GM21367 (cell line): ENCODE data around the gene TAB3.

ENCODE experiments used
- ATAC-seq: cut with Tn5 transposase; IDR thresholded peaks from one replicate; pipeline ENCODE4 v1.9.1; 2021; ENCODE audit not compliant: unreplicated experiment

The TAB3 gene

DNA sequence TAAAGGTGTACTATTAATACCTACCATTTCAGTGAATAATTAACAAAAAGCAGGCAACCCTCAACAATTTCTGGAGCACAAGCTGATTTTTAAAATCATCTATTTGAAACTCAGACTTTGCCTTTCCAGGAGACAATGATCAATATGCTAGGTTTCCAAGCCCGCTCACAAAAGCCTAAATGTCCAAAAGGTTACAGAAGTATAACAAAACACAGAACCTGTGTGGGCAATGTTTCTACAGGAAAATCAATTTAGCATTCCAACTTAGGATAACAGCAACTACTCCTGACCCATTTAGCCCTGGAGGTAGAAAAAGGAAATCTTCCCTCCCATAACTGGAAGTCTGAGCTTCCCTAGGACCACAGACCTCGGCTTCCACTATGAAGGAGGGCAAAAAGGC lies 3.9 kb downstream of the TAB3 start:
- no peak for ATAC-seq

DNA sequence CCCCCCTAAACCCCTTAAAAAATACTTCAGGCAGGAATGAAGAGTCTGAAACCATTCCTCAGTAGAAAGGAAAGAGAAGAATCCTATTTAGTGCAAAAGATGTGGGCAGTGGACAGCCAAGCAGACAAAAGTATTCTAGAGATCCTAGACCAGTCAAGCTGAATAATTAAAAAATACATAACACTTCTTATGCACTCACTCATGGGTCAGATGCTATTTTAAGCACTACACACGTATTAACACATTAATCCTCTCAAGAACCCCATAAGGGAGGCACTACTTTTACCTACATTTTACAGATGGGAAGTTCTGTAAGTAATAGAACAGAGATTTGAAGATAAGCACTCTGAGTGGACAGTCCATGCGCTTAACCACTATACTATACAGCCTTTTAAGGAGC lies 5.9 kb downstream of the TAB3 start:
- no peak for ATAC-seq

DNA sequence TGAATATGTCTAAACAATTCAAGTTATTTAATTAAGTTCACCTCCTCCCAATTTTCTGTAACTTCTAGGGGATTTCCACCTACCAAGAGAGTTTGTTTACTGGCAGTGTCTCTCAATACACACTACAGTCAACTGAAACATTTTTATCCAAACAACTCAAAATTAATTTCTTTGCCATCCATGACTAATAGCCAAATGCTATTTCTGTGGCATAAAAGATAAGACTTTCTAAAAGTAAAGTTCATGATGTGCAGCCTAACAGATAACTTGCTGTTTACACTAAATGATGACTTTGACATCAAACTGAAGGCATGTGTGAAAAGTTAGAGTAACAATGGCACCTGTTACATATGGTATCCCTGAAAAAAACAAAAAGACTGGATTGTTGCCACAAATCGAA lies 7.3 kb downstream of the TAB3 start:
- ATAC-seq, result no peak

DNA sequence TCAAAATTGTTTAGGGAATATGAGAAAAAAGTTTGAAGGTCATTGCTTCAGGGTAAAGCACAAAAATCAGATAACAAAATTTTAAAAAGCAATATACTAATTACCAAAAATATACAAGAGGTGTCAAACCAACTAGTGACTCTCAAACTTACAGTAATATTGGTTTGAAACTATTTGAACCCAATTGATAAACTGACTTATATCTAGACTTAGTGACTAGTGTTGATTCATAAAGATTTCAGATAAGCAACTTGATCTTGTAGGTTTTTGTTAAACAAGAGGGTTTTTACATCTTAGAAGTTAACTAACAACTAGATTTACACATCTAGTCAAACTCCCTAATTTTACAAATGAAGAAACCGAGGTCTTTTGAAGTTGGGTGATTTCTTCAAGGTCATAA lies 7.7 kb downstream of the TAB3 start:
- ATAC-seq, result no peak

DNA sequence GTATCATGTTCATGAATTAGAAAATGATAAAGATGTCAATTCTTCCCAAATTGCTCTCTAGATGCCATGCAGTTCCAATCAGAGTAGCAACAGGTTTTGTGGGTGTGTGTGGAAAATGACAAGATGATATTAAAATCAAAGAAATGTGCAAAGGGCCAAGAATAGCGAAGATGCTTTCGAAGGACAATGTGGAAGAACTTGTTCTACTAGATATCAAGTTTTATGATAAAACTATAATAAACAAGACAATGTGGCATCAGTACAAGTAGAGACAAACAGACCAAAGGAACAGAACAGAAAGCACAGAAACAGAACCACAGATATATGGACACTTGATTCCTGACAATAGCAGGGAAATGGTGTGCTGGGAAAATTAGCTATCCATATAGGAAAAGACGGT lies 9.0 kb downstream of the TAB3 start:
- no peak for ATAC-seq

DNA sequence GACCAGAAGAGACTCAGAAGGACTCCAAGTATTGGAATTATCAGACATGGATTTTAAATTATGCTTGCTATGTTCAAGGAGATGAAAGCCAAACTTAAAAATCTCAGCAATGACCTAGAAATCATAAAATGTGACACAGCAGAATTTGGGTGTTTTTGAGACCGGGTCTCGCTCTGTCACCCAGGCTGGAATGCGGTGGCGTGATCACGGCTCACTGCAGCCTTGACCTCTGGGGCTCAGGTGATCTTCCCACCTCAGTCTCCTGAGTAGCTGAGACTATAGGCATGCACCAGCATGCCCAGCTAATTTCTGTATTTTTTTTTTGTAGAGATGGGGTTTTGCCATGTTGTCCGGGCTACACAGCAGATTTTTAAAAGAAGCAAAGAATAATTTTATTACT lies 12.7 kb downstream of the TAB3 start:
- no peak for ATAC-seq

DNA sequence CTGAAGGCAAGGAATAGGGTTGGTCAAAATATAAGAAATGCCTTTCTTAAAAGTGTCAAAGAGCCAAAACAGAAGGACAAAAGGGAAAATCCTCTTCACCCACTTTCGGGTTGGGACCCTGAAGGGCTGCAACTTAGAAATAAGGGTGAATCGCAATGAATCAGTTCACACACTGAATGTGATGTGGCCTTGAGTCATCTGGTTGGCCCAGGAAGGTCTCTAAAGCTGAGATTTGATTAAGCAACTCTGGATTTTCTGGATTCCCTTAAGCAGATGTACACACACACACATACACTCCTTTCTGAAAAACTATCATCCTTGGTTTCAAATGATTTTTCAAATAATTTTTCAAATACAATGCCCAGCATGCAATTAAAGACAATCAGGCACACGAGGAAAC lies 13.1 kb downstream of the TAB3 start:
- no peak for ATAC-seq

GRCh38 chrX:30874851-30875250 lies 14.2 kb downstream of the TAB3 start:
- ATAC-seq, result no peak

DNA sequence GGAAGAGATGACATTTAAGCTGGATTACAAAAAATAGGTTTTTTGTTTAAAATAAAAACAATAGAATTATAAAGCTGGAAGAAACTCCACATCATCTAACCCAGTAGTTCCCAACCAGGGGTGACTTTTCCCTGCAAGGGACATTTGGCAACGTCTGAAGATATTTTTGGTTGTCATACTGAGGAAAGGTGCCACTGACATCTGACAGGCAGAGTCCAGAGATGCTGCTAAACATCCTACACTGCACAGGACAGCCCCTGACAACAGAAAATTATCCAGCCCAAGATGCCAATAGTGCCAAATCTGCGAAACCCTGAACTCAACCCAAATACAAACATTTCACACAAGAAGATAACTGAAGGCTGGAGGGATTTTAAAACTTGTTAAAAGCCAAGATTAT lies 18.5 kb downstream of the TAB3 start:
- ATAC-seq, result no peak

- no peak for ATAC-seq
Measured at GRCh38 chrX:30865612-30866011, 23.4 kb downstream of the TAB3 start.

GRCh38 chrX:30865015-30865414 lies 24.0 kb downstream of the TAB3 start:
- ATAC-seq, result no peak

- ATAC-seq, result no peak
Measured at GRCh38 chrX:30864383-30864785, 24.7 kb downstream of the TAB3 start.

- ATAC-seq, result no peak
Measured at GRCh38 chrX:30863974-30864373, 25.1 kb downstream of the TAB3 start.

DNA sequence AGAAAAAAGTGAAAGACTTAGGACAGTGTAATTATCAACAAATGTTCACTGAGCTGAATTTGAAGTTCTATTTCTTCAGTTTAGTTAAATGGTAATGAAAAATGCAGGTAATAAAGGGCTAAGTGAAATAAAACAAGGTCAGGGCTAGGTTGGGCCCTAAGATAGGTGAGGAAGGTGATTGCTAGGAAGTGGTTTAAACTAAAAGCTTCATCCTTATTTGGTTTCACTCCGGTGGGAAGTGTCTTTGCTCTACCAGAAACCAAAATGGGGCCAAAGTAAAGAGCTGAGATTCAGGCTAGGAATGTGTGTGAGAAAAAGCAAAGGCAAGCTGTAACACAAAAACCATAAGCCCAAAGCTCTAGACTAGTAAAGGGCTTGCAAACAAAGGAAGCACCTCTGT lies 31.0 kb downstream of the TAB3 start:
- ATAC-seq, result no peak

- ATAC-seq, result no peak
Measured at GRCh38 chrX:30851449-30851848, 37.6 kb downstream of the TAB3 start.

- ATAC-seq, result no peak
Measured at GRCh38 chrX:30835373-30835772, 53.7 kb downstream of the TAB3 start.

- ATAC-seq, result no peak
Measured at GRCh38 chrX:30833896-30834295, 55.2 kb downstream of the TAB3 start.

GRCh38 chrX:30831082-30831481 lies 58.0 kb downstream of the TAB3 start:
- peak; percentile 91 for ATAC-seq

DNA sequence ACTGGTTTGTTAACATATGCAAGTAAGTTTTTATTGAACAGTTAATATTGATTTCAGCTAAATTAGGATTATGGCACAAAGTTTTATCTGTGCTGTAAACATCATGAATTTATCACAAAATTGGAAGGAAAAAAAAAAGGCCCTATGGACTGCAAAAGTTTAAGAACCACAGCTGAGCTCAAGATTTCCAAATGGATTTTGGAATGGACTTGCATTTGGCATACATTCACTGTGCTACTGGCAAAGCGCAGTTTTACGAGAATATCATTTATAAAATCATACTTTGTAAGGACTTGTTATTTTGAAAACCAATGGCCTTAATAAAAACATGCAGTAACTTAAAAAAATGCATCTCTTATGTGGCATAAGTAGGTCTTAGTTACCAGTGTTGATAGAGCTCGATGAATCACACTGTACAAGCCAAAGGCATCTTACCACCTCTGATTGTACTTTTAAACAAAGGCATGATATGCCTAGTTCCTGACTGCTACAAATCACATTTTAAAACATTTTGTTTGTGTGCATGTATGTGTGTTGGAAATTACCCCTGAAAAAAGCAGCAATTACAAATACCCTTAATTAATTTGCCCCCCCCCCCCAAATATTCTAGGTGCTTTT lies 58.6 kb downstream of the TAB3 start:
- ATAC-seq, result no peak

GRCh38 chrX:30824275-30824674 lies 64.8 kb downstream of the TAB3 start:
- ATAC-seq, result no peak

GRCh38 chrX:30822764-30823163 lies 66.3 kb downstream of the TAB3 start:
- no peak for ATAC-seq

DNA sequence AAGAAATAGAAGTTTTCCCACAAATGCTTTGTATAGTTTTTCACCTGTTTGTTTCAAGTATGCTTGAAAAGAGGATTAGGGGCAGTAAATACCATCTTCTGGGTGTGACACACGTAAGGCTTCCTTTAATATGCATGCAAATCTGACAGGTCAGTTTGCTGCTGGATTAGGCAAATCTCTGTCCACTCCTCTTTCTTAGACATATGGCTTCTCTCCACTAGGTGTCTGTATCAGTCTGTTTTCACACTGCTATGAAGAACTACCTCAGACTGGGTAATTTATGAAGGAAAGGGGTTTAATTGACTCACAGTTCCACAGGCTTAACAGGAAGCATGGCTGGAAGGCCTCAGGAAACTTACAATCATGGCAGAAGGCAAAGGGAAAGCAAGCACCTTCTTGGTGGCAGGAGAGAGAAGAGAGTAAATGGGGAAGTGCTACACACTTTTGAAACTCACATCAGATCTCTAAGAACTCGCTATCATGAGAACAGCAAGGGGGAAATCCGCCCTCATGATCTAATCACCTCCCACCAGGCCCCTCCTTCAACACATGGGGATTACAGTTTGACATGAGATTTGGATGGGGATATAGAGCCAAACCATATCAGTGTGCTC lies 66.9 kb downstream of the TAB3 start:
- peak; percentile 86 for ATAC-seq

DNA sequence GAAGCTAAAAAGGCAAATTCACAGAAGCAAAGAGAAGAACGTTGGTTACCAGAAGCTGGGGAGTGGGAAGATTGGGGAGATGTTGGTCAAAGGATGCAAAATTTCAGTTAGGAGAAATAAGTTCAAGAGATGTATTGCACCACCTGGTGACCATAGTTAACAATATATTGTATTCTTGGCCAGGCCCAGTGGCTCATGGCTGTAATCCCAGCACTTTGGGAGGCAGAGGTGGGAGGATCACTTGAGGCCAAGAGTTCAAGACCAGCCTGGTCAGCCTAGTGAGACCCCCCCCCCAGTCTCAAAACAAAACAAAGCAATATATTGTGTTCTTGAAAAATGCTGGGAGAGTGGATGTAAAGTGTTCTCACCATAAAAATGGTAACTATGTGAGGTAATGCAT lies 67.9 kb downstream of the TAB3 start:
- no peak for ATAC-seq
